Testis (tissue), 2 donors: ENCODE results near the gene KRT39.

Experiments used
- POLR2A ChIP-seq: fragments of 450-650 bp; IDR thresholded peaks from one replicate; pipeline ENCODE4 v1.6.1; 2017; ENCODE audit warnings: antibody characterized with exemption, mild to moderate bottlenecking, moderate library complexity
- TF ChIP-seq, protein P1 (sequence below), 3 experiments: fragments of 450-650 bp in 2 of 3; fragments of 200-600 bp in 1 of 3; sonication (generic) in 1 of 3; IDR thresholded peaks; one replicate each; pipeline ENCODE4 v1.5.1; 2016 to 2019; ENCODE audit warnings: antibody characterized with exemption in 3 of 3, mild to moderate bottlenecking in 2 of 3, moderate library complexity in 1 of 3

DNA sequence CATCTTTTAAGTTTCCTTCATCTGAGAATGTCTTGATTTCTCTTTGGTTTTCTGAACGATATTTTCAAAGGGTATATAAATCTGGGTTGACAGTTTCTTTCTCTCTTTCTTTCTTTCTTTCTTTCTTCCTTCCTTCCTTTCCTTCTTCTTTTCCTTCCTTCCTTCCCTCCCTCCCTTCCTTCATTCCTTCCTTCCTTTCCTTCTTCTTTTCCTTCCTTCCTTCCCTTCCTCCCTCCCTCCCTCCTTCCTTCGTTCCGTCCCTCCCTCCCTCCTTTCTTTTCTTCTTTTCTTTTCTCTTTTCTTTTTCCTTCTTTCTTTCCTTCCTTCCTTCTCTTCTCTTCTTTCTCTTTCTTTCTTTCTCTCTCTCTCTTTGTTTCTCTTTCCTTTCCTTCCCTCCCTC, 7.6 kb upstream of the KRT39 start:
- no peak for TF ChIP-seq POLR2A
- TF ChIP-seq, protein P1, sequence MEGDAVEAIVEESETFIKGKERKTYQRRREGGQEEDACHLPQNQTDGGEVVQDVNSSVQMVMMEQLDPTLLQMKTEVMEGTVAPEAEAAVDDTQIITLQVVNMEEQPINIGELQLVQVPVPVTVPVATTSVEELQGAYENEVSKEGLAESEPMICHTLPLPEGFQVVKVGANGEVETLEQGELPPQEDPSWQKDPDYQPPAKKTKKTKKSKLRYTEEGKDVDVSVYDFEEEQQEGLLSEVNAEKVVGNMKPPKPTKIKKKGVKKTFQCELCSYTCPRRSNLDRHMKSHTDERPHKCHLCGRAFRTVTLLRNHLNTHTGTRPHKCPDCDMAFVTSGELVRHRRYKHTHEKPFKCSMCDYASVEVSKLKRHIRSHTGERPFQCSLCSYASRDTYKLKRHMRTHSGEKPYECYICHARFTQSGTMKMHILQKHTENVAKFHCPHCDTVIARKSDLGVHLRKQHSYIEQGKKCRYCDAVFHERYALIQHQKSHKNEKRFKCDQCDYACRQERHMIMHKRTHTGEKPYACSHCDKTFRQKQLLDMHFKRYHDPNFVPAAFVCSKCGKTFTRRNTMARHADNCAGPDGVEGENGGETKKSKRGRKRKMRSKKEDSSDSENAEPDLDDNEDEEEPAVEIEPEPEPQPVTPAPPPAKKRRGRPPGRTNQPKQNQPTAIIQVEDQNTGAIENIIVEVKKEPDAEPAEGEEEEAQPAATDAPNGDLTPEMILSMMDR (IDR thresholded peaks at IDR 0.05), result no peak
